Panc1 (cell line): Measurements from ENCODE around the gene NDRG4.

Experiments
- CTCF ChIP-seq: fragments of 450-650 bp; IDR thresholded peaks from 2 replicates; pipeline ENCODE4 v1.5.1; 2017; ENCODE audit warnings: mild to moderate bottlenecking
- POLR2AphosphoS5 ChIP-seq: IDR thresholded peaks from 2 replicates; pipeline ENCODE4 v1.6.1; 2012; ENCODE audit warnings: mild to moderate bottlenecking, low read depth, low read length, moderate library complexity
- REST ChIP-seq, 2 experiments: IDR thresholded peaks; 2 replicates each; pipeline ENCODE4 v1.6.1; 2011 to 2012; ENCODE audit warnings: low read depth in 2 of 2, control low read depth in 1 of 2, low read length in 1 of 2, mild to moderate bottlenecking in 1 of 2, moderate library complexity in 1 of 2; ENCODE audit not compliant: insufficient read depth in 1 of 2
- SIN3A ChIP-seq: IDR thresholded peaks from 2 replicates; pipeline ENCODE4 v1.6.1; 2012; ENCODE audit warnings: low read depth, mild to moderate bottlenecking, low read length, moderate library complexity, borderline replicate concordance; ENCODE audit not compliant: insufficient read depth
- TCF7L2 ChIP-seq: IDR thresholded peaks from 2 replicates; pipeline ENCODE4 v1.6.1; 2011; ENCODE audit warnings: mild to moderate bottlenecking, low read depth, low read length, inconsistent platforms

- TF ChIP-seq CTCF, result no peak
- TF ChIP-seq SIN3A, result no peak
- no peak for TF ChIP-seq POLR2AphosphoS5
- no peak for TF ChIP-seq REST (IDR thresholded peaks at IDR 0.05; ENCODE audit: insufficient read depth in 1 of 2, low read depth in 2 of 2, low read length in 1 of 2)
- no peak for TF ChIP-seq TCF7L2
These were observed 32.5 kb downstream of the NDRG4 start for GRCh38 chr16:58532414-58532813.
